ENCODE data around the gene PIAS1.
"Not testable (repeated sequence)": the region's sequence is repeated elsewhere in the genome, so short reads cannot be mapped to it uniquely, and the experiment has no call there.

PIAS1 gene

GRCh38 chr15:68129072-68129471 is 75.0 kb downstream of the PIAS1 start:
- no peak for DNase-seq

GRCh38 chr15:68130851-68131250 is 76.7 kb downstream of the PIAS1 start:
- DNase-seq, result no peak

GRCh38 chr15:68137096-68137495 is 83.0 kb downstream of the PIAS1 start:
- no peak for DNase-seq

GRCh38 chr15:68143129-68143528 is 89.0 kb downstream of the PIAS1 start:
- DNase-seq, result no peak

GRCh38 chr15:68143785-68144184 is 89.7 kb downstream of the PIAS1 start:
- DNase-seq, result no peak

GRCh38 chr15:68145706-68146105 is 91.6 kb downstream of the PIAS1 start:
- DNase-seq, result no peak

- no peak for DNase-seq
Measured at GRCh38 chr15:68148039-68148438, 93.9 kb downstream of the PIAS1 start.

- DNase-seq, result no peak
Measured at GRCh38 chr15:68149059-68149458, 94.9 kb downstream of the PIAS1 start.

GRCh38 chr15:68150187-68150586 is 96.1 kb downstream of the PIAS1 start:
- DNase-seq, result no peak

- no peak for DNase-seq
Measured at GRCh38 chr15:68151277-68151676, 97.2 kb downstream of the PIAS1 start.

- no peak for DNase-seq
Measured at GRCh38 chr15:68152342-68152741, 98.2 kb downstream of the PIAS1 start.

GRCh38 chr15:68154923-68155559 is 100.9 kb downstream of the PIAS1 start:
- no peak for DNase-seq

GRCh38 chr15:68157074-68157473 is 103.0 kb downstream of the PIAS1 start:
- no peak for DNase-seq

- no peak for DNase-seq
Measured at GRCh38 chr15:68158046-68158628, 104.0 kb downstream of the PIAS1 start.

GRCh38 chr15:68163191-68163590 is 109.1 kb downstream of the PIAS1 start:
- DNase-seq, result no peak

GRCh38 chr15:68166847-68167246 is 112.7 kb downstream of the PIAS1 start:
- DNase-seq, result no peak

- DNase-seq, result not testable (repeated sequence)
Measured at GRCh38 chr15:68172037-68172436, 117.9 kb downstream of the PIAS1 start.

GRCh38 chr15:68173119-68173518 is 119.0 kb downstream of the PIAS1 start:
- DNase-seq, result no peak

- no peak for DNase-seq
Measured at GRCh38 chr15:68175526-68175925, 121.4 kb downstream of the PIAS1 start.

- DNase-seq, result no peak
Measured at GRCh38 chr15:68176601-68177000, 122.5 kb downstream of the PIAS1 start.

- DNase-seq, result no peak
Measured at GRCh38 chr15:68177742-68178141, 123.6 kb downstream of the PIAS1 start.

- DNase-seq, result no peak
Measured at GRCh38 chr15:68183616-68184315, 129.7 kb downstream of the PIAS1 start.

GRCh38 chr15:68184616-68185480 is 130.7 kb downstream of the PIAS1 start:
- no peak for DNase-seq

Data from KG1 (cell line).